ENCODE results near the gene ATRX.
"Not testable (repeated sequence)": the region's sequence is repeated elsewhere in the genome, so short reads cannot be mapped to it uniquely, and the experiment has no call there.

ATRX gene

DNA sequence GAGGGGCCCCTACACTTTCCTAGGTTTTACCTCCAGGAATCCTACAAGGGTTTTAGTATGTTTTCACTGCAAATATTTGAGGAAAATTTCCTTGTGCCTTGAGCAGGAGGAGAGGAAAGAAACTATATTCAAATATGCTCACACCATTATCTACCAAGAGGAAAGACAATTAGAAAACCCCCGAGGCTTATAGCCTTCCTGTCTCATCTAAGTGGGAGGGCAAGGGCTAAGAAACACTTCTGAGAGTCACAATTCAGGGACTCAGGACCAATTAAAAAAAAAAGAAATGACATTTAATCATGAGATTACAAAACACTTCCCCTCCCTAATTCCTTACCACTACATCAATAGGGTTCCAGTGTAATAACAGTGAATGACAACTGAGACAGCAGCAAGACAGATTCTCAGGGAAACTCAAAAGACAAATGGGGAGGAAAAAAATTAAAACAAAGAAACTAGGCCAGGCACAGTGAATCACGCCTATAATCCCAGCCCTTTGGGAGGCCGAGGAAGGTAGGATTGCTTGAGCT lies 45.6 kb downstream of the ATRX start:
- CTCF ChIA-PET = no interaction called here
- H3K27ac ChIP-seq = no peak overlapping the region
- no peak for DNase-seq (ENCODE audit: low spot score)
- POLR2A ChIA-PET (ENCODE audit: low non-redundant PET) = no interaction called here
- TF ChIP-seq, protein P1, sequence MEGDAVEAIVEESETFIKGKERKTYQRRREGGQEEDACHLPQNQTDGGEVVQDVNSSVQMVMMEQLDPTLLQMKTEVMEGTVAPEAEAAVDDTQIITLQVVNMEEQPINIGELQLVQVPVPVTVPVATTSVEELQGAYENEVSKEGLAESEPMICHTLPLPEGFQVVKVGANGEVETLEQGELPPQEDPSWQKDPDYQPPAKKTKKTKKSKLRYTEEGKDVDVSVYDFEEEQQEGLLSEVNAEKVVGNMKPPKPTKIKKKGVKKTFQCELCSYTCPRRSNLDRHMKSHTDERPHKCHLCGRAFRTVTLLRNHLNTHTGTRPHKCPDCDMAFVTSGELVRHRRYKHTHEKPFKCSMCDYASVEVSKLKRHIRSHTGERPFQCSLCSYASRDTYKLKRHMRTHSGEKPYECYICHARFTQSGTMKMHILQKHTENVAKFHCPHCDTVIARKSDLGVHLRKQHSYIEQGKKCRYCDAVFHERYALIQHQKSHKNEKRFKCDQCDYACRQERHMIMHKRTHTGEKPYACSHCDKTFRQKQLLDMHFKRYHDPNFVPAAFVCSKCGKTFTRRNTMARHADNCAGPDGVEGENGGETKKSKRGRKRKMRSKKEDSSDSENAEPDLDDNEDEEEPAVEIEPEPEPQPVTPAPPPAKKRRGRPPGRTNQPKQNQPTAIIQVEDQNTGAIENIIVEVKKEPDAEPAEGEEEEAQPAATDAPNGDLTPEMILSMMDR (conservative IDR thresholded peaks at IDR 0.05; ENCODE audit: low read depth) = no peak

DNA sequence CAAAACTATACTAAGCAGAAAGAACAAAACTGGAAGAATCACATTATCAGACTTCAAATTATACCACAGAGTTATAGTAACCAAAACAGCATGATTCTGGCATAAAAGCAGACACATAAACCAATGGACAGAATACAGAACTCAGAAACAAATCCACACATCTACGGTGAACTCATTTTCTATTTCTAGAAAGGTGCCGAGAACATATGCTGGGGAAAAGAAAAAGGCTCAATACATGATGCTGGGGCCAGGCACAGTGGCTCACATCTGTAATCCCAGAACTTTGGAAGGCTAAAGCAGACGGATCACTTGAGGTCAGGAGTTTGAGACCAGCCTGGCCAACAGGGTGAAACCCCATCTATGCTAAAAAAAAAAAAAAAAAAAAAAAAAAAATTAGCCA lies 52.7 kb downstream of the ATRX start:
- POLR2A ChIA-PET (ENCODE audit: low non-redundant PET) = no interaction called here
- TF ChIP-seq, protein P1 (conservative IDR thresholded peaks at IDR 0.05; ENCODE audit: low read depth) = no peak
- CTCF ChIA-PET = no interaction called here
- no peak overlapping the region for H3K27ac ChIP-seq
- no peak for DNase-seq (ENCODE audit: low spot score)

- no peak overlapping the region for H3K27ac ChIP-seq
- POLR2A ChIA-PET (ENCODE audit: low non-redundant PET) = no interaction called here
- CTCF ChIA-PET = no interaction called here
- TF ChIP-seq, protein P1 (conservative IDR thresholded peaks at IDR 0.05; ENCODE audit: low read depth) = no peak
- no peak for DNase-seq (ENCODE audit: low spot score)
Measured at GRCh38 chrX:77731821-77732419, 54.1 kb downstream of the ATRX start.

GRCh38 chrX:77726095-77726494 lies 59.9 kb downstream of the ATRX start:
- H3K27ac ChIP-seq; DNase-seq (ENCODE audit: low spot score); POLR2A ChIA-PET (ENCODE audit: low non-redundant PET); CTCF ChIA-PET: not testable (repeated sequence)

GRCh38 chrX:77723681-77724080 lies 62.3 kb downstream of the ATRX start:
- POLR2A ChIA-PET (ENCODE audit: low non-redundant PET) = no interaction called here
- TF ChIP-seq, protein P1 (conservative IDR thresholded peaks at IDR 0.05; ENCODE audit: low read depth) = no peak

DNA sequence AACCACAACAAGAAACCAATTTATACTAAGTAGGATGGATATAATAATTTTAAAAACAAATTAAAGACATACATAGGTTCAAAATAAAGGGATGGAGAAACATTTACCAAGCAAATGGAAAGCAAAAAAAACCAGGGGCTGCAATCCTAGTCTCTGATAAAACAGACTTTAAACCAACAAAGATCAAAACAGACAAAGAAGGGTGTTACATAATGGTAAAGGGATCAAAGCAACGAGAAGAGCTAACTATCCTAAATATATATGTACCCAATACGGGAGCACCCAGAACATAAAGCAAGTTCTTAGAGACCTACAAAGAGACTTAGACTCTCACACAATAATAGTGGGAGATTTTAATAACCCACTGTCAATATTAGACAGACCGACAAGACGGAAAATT lies 66.6 kb downstream of the ATRX start:
- CTCF ChIA-PET = no interaction called here
- H3K27ac ChIP-seq = no peak overlapping the region
- POLR2A ChIA-PET (ENCODE audit: low non-redundant PET) = no interaction called here
- TF ChIP-seq, protein P1 (conservative IDR thresholded peaks at IDR 0.05; ENCODE audit: low read depth) = no peak
- no peak for DNase-seq (ENCODE audit: low spot score)

More at GRCh38 chrX:77723681-77724080, 62.3 kb downstream of the ATRX start:
- no peak for DNase-seq (ENCODE audit: low spot score)
- CTCF ChIA-PET = no interaction called here
- H3K27ac ChIP-seq = no peak overlapping the region

- no peak for DNase-seq (ENCODE audit: low spot score)
- ChIA-PET CTCF (no interaction called here), POLR2A (ENCODE audit: low non-redundant PET) (no interaction called here)
- TF ChIP-seq, protein P1 (conservative IDR thresholded peaks at IDR 0.05; ENCODE audit: low read depth) = no peak
- H3K27ac ChIP-seq = no peak overlapping the region
Measured at GRCh38 chrX:77704881-77705280, 81.1 kb downstream of the ATRX start.

All from RWPE1 (cell line).